GM12801 (cell line): ENCODE measurements around the gene SOX6.

Experiments used
- CTCF ChIP-seq: IDR thresholded peaks from one replicate; pipeline ENCODE4 v1.5.1; 2011; ENCODE audit warnings: control low read depth; ENCODE audit not compliant: insufficient read length; ENCODE audit errors: extremely low read depth

Gene SOX6

DNA sequence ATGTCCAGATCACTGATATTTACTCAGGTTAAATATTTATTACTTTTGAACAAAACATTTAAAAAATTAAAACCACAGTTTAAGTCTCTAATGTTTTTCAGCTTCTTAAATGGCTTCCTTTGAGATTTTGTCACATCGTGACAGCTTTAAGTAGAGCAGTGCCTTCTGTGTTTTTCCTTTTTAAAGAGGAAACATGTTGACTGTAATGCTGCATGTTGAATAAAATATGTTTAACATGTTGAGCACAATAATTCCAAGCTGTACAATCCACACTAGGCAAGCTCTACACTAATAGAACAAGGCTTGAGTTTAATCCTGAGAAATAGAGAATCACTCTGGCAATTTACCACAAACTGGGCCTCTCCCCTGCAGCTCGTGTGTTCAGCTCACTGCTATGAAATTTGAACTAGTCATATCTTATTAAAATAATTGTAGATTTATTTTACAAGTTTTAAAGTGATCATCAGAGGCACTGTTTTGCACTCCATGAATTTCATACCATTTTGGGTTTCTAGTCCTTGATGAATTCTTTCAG, 368.3 kb downstream of the SOX6 start:
- TF ChIP-seq CTCF = no peak

- no peak for TF ChIP-seq CTCF
Observed at GRCh38 chr11:15987046-15987445, 369.3 kb downstream of the SOX6 start.

GRCh38 chr11:15985860-15986139, 370.5 kb downstream of the SOX6 start:
- TF ChIP-seq CTCF = no peak

GRCh38 chr11:15985127-15985859, 371.1 kb downstream of the SOX6 start:
- TF ChIP-seq CTCF = no peak

DNA sequence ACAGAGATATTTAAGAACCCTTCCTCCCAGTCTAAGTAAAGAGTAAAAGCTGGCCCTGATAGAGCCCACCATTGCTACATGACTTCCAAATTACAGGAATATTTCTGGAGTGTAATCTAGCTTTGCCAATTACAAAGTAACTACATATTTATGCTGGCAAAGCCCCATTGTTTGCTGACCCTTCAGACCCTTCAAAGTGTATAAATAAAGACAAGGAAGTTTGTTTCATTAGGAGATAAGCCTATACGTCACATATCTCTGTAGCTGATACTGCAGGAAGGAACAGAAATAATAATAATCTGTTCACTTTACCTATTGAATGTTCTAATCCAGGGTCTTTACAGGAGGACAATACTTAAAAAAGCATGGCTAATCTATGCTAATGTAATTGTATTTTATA, 375.1 kb downstream of the SOX6 start:
- TF ChIP-seq CTCF = no peak

- no peak for TF ChIP-seq CTCF
Observed at GRCh38 chr11:15977116-15977515, 379.2 kb downstream of the SOX6 start.

DNA sequence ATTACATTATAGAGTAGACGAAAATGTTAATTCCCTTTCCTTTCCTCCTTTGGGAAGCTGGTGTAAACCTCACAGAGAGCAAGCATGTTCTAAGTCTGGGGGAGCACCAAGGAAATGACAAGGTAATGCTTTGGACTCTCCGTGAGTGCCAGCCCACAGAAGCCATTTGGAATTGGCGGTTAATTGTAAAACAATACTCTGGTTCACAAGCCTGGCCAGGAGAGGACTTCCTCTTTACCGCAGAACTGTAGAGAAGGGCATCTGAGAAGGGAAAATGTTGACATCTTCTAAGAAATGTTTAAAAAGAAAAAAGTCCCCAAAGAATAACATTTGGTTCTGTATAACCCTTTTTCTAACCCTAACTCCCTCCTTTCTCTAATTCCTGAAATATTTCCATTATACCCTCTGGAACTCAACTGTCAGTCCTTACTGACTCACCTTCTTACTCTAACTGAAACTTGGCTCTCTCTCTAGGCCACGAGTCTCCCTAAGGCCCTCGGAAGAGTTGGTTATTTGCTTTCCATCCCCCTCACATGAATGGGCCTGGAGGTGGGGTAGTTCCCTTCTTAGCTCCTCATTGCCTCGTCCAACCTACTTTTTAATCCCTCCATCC, 379.8 kb downstream of the SOX6 start:
- no peak for TF ChIP-seq CTCF
